ENCODE results near the gene PSMC3.

GRCh38 chr11:47461876-47462275 is 35.6 kb upstream of the PSMC3 start:
- TF ChIP-seq CTCF (IDR thresholded peaks at IDR 0.05 in 8 of 11, conservative IDR thresholded peaks at IDR 0.05 in 3 of 11): no peak
- TF ChIP-seq POLR2AphosphoS5 (IDR thresholded peaks at IDR 0.05): no peak
- no peak for TF ChIP-seq POLR2A (IDR thresholded peaks at IDR 0.05)

Measured in spleen (tissue), 7 donors.